H9 (cell line): ENCODE measurements around the gene SESTD1. TPM values are rescaled to one million over a fixed set of nuclear protein-coding genes. Genes with fewer than 3 reads are reported as not detected.

Experiments used
- DNase-seq: peaks from one replicate; pipeline ENCODE4 v3.0.0-alpha.2; 2017
- H2AFZ ChIP-seq: one replicate; pipeline ENCODE4 v1.6.1; 2013; ENCODE audit warnings: mild to moderate bottlenecking, low read length, control low read depth, moderate library complexity
- H2AK5ac ChIP-seq: 2 replicates; pipeline ENCODE4 v1.6.1; 2013; ENCODE audit warnings: low read length, control low read depth, mixed read lengths; ENCODE audit not compliant: insufficient read length
- H2BK120ac ChIP-seq: one replicate; pipeline ENCODE4 v1.6.1; 2013; ENCODE audit warnings: low read depth, mild to moderate bottlenecking, low read length, control low read depth, inconsistent platforms; ENCODE audit not compliant: poor library complexity, severe bottlenecking
- H2BK12ac ChIP-seq: 2 replicates; pipeline ENCODE4 v1.6.1; 2013; ENCODE audit warnings: low read length, control low read depth, mixed read lengths, low read depth; ENCODE audit not compliant: insufficient read length
- H2BK15ac ChIP-seq: 2 replicates; pipeline ENCODE4 v1.6.1; 2013; ENCODE audit warnings: low read depth, low read length, control low read depth
- H2BK20ac ChIP-seq: one replicate; pipeline ENCODE4 v1.6.1; 2013; ENCODE audit warnings: low read depth, mild to moderate bottlenecking, low read length, control low read depth, inconsistent platforms; ENCODE audit not compliant: poor library complexity, severe bottlenecking
- H2BK5ac ChIP-seq: 2 replicates; pipeline ENCODE4 v1.6.1; 2013; ENCODE audit warnings: low read length, control low read depth, mixed read lengths; ENCODE audit not compliant: insufficient read length
- H3K14ac ChIP-seq: 2 replicates; pipeline ENCODE4 v1.6.1; 2013; ENCODE audit warnings: low read length, control low read depth; ENCODE audit not compliant: insufficient read depth
- H3K18ac ChIP-seq: 2 replicates; pipeline ENCODE4 v1.6.1; 2013; ENCODE audit warnings: low read depth, mild to moderate bottlenecking, mixed read lengths, low read length, control low read depth; ENCODE audit not compliant: insufficient read length
- H3K23ac ChIP-seq: 2 replicates; pipeline ENCODE4 v1.6.1; 2013; ENCODE audit warnings: low read length, control low read depth, mixed read lengths, low read depth; ENCODE audit not compliant: insufficient read length
- H3K23me2 ChIP-seq: 2 replicates; pipeline ENCODE4 v1.6.1; 2013; ENCODE audit warnings: low read depth, mild to moderate bottlenecking, mixed read lengths, low read length, control low read depth; ENCODE audit not compliant: insufficient read length, poor library complexity, severe bottlenecking
- H3K27ac ChIP-seq: 2 replicates; pipeline ENCODE4 v1.5.1; 2013; ENCODE audit warnings: low read length, control low read depth, mixed read lengths, low read depth; ENCODE audit not compliant: insufficient read length
- H3K27me3 ChIP-seq: 2 replicates; pipeline ENCODE4 v1.6.1; 2013; ENCODE audit warnings: low read length, control low read depth, inconsistent platforms; ENCODE audit not compliant: insufficient read depth
- H3K4ac ChIP-seq: 2 replicates; pipeline ENCODE4 v1.6.1; 2013; ENCODE audit warnings: low read depth, mild to moderate bottlenecking, control low read depth, inconsistent platforms, low read length, moderate library complexity
- H3K4me1 ChIP-seq: 2 replicates; pipeline ENCODE4 v1.6.1; 2013; ENCODE audit warnings: low read length, control low read depth, inconsistent platforms; ENCODE audit not compliant: insufficient read depth
- H3K4me2 ChIP-seq: 2 replicates; pipeline ENCODE4 v1.6.1; 2013; ENCODE audit warnings: low read length, control low read depth, mixed read lengths; ENCODE audit not compliant: insufficient read length, insufficient read depth
- H3K56ac ChIP-seq: 2 replicates; pipeline ENCODE4 v1.6.1; 2013; ENCODE audit warnings: low read depth, mild to moderate bottlenecking, mixed read lengths, low read length, control low read depth; ENCODE audit not compliant: insufficient read length
- H3K79me1 ChIP-seq: 2 replicates; pipeline ENCODE4 v1.6.1; 2013; ENCODE audit warnings: low read depth, mild to moderate bottlenecking, moderate library complexity, low read length, control low read depth, inconsistent platforms; ENCODE audit not compliant: insufficient read depth, poor library complexity, severe bottlenecking
- H3K79me2 ChIP-seq: 2 replicates; pipeline ENCODE4 v1.6.1; 2013; ENCODE audit warnings: low read length, control low read depth, inconsistent platforms; ENCODE audit not compliant: insufficient read depth
- H3K9ac ChIP-seq: 2 replicates; pipeline ENCODE4 v1.6.1; 2013; ENCODE audit warnings: low read length, control low read depth, mixed read lengths; ENCODE audit not compliant: insufficient read length; ENCODE audit errors: extremely low read depth
- H3K9me3 ChIP-seq: one replicate; pipeline ENCODE4 v1.6.1; 2013; ENCODE audit warnings: low read depth, low read length, inconsistent platforms; ENCODE audit not compliant: control insufficient read depth
- H3T11ph ChIP-seq: one replicate; pipeline ENCODE4 v1.6.1; 2013; ENCODE audit warnings: mild to moderate bottlenecking, low read length, control low read depth, inconsistent platforms
- H4K20me1 ChIP-seq: one replicate; pipeline ENCODE4 v1.6.1; 2013; ENCODE audit not compliant: control insufficient read depth, insufficient read length, insufficient read depth
- H4K5ac ChIP-seq: 2 replicates; pipeline ENCODE4 v1.6.1; 2013; ENCODE audit warnings: low read depth, mild to moderate bottlenecking, mixed read lengths, low read length, control low read depth; ENCODE audit not compliant: insufficient read length
- H4K8ac ChIP-seq: replicated peaks from 2 replicates; pipeline ENCODE4 v1.6.1; 2013; ENCODE audit warnings: low read length, control low read depth, mixed read lengths, low read depth; ENCODE audit not compliant: insufficient read length
- H4K91ac ChIP-seq: 2 replicates; pipeline ENCODE4 v1.6.1; 2013; ENCODE audit warnings: low read depth, mild to moderate bottlenecking, moderate library complexity, mixed read lengths, low read length, control low read depth; ENCODE audit not compliant: insufficient read length
- H3K27ac Mint-ChIP-seq, 3 experiments: 2 replicates in 2 of 3; 3 replicates in 1 of 3; pipeline ENCODE4 v1.8.0; 2020 to 2021; ENCODE audit warnings: mixed read lengths in 3 of 3, mild to moderate bottlenecking in 1 of 3, moderate library complexity in 1 of 3
- H3K27me3 Mint-ChIP-seq: 2 replicates; pipeline ENCODE4 v1.8.0; 2021; ENCODE audit warnings: low read depth, mild to moderate bottlenecking, moderate library complexity, mixed read lengths
- H3K36me3 Mint-ChIP-seq, 3 experiments: 2 replicates in 2 of 3; 3 replicates in 1 of 3; pipeline ENCODE4 v1.8.0; 2020 to 2021; ENCODE audit warnings: low read depth in 3 of 3, mixed read lengths in 3 of 3; ENCODE audit not compliant: insufficient read depth in 1 of 3
- H3K4me1 Mint-ChIP-seq, 2 experiments: 2 replicates each; pipeline ENCODE4 v1.8.0; 2020; ENCODE audit warnings: mixed read lengths in 2 of 2
- H3K4me3 Mint-ChIP-seq, 2 experiments: 2 replicates in 1 of 2; 3 replicates in 1 of 2; pipeline ENCODE4 v1.8.0; 2020 to 2021; ENCODE audit warnings: mild to moderate bottlenecking in 2 of 2, mixed read lengths in 2 of 2, moderate library complexity in 1 of 2
- H3K9me3 Mint-ChIP-seq, 2 experiments: 2 replicates in 1 of 2; 3 replicates in 1 of 2; pipeline ENCODE4 v1.8.0; 2020; ENCODE audit warnings: mild to moderate bottlenecking in 2 of 2, mixed read lengths in 2 of 2, moderate library complexity in 1 of 2
- total RNA-seq: library from RNA; stranded (reverse); gene quantifications from 2 replicates; pipeline ENCODE4 v1.2.1, GENCODE V29; 2021
- TF ChIP-seq, protein P1 (sequence below): fragments of 200-600 bp; sonication (generic); conservative IDR thresholded peaks from 3 replicates; pipeline ENCODE4 v1.8.0; 2021; ENCODE audit warnings: antibody characterized with exemption, mild to moderate bottlenecking

SESTD1 gene
- total RNA-seq, 1 experiment from 2014 or later: 44.4 TPM

DNA sequence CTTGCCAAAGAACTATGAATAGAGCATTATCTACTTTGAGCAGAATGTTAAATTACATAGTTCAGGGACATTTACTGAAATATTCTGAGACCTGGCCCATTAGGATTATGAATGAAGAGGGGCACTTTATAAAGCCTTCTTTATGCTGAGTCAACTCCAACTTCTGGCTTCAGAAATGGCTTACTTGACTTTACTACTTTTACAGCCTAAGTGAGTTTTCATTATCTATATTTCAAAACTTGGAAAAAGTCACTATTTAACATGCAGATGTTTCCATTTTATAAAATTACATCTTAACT is 37.7 kb downstream of the SESTD1 start:
- TF ChIP-seq, protein P1, sequence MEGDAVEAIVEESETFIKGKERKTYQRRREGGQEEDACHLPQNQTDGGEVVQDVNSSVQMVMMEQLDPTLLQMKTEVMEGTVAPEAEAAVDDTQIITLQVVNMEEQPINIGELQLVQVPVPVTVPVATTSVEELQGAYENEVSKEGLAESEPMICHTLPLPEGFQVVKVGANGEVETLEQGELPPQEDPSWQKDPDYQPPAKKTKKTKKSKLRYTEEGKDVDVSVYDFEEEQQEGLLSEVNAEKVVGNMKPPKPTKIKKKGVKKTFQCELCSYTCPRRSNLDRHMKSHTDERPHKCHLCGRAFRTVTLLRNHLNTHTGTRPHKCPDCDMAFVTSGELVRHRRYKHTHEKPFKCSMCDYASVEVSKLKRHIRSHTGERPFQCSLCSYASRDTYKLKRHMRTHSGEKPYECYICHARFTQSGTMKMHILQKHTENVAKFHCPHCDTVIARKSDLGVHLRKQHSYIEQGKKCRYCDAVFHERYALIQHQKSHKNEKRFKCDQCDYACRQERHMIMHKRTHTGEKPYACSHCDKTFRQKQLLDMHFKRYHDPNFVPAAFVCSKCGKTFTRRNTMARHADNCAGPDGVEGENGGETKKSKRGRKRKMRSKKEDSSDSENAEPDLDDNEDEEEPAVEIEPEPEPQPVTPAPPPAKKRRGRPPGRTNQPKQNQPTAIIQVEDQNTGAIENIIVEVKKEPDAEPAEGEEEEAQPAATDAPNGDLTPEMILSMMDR: no peak
- no peak overlapping the region for H2BK120ac ChIP-seq

More for the DNA sequence above, 37.7 kb downstream of the SESTD1 start:
- H3K56ac ChIP-seq: no peak overlapping the region
- H2BK15ac ChIP-seq: no peak overlapping the region
- Mint-ChIP-seq H3K4me3 (no peak overlapping the region), H3K27me3 (no peaks in the 10 kb centered on the region), H3K9me3 (no peaks in the 10 kb centered on the region), H3K27ac (no peak overlapping the region), H3K4me1 (peaks cover 13 to 21% of the 10 kb centered on the region in 2 experiments), H3K36me3 (no peaks in the 10 kb centered on the region)
- H4K5ac ChIP-seq: no peak overlapping the region
- H3T11ph ChIP-seq: no peak overlapping the region
- H2BK5ac ChIP-seq: no peak overlapping the region
- H3K23me2 ChIP-seq: no peaks in the 10 kb centered on the region
- H3K9ac ChIP-seq: no peak overlapping the region
- H3K27me3 ChIP-seq: no peaks in the 10 kb centered on the region
- no peaks in the 10 kb centered on the region for H3K79me1 ChIP-seq
- H2BK20ac ChIP-seq: no peak overlapping the region
- H3K4me2 ChIP-seq: no peak overlapping the region
- H2BK12ac ChIP-seq: no peak overlapping the region
- no peak overlapping the region for H3K27ac ChIP-seq
- no peaks in the 10 kb centered on the region; the same call in 1 of the 2 replicates for H3K4me1 ChIP-seq
- no peaks in the 10 kb centered on the region; the same call in 1 of the 2 replicates for H3K79me2 ChIP-seq
- H3K9me3 ChIP-seq: no peaks in the 10 kb centered on the region
- DNase-seq: no peak
- H4K8ac ChIP-seq: no peak overlapping the region
- no peak overlapping the region for H3K14ac ChIP-seq
- no peak overlapping the region for H3K4ac ChIP-seq
- H2AK5ac ChIP-seq: no peak overlapping the region
- H4K91ac ChIP-seq: no peak overlapping the region
- no peak overlapping the region for H3K23ac ChIP-seq
- no peak overlapping the region for H2AFZ ChIP-seq
- no peak overlapping the region for H3K18ac ChIP-seq
- no peaks in the 10 kb centered on the region for H4K20me1 ChIP-seq
